KG1 (cell line): ENCODE results near the gene SLC16A10.
A peak's percentile ranks its signal among the peaks of the same experiment; 100 is the strongest.
"Not testable (repeated sequence)": the region's sequence is repeated elsewhere in the genome, so short reads cannot be mapped to it uniquely, and the experiment has no call there.

Experiments
- DNase-seq: peaks from one replicate; lab custom pipeline; 2025; lab: John Stamatoyannopoulos, UW

The SLC16A10 gene

DNA sequence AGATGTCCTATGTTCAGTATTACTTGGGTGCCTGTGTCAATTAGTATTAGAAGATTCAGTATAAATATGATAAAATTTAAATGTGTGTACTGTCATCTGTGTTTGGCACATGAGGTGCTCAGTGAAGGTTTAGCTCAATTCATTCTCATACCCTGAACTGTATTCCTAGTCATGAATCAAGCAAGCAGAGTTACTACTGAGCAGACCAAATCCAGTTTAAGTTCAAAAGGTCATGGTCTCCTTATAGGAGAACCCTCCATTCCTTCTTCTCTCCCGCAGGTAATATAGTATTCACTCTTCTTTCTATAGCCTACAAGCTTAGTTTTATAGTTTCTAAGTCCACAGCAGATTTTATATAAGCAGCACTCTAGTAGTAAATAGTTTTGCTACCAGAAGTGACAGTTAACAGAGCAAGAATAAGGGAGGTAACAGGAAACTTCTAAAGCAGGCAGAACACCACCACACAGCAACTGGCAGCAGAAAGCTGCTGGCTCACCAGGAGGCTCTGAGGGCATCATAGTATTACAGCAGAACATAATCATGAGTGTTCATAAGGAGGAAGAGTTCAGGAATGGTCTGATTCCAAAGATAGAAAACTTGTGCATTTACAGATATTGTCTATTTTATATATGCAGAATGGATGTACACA, 133.2 kb downstream of the SLC16A10 start:
- no peak for DNase-seq

DNA sequence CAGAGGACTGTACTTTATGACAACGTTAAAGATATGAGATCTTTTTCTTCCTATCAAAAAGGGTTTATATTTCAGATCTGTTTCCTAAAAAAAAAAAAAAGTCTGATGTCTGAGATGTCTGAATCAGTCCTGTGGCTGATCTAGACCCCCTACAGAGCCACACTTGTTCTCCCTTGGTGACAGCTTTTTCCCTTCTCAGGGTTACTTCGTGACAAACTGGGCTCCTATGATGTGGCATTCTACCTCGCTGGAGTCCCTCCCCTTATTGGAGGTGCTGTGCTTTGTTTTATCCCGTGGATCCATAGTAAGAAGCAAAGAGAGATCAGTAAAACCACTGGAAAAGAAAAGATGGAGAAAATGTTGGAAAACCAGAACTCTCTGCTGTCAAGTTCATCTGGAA, 134.5 kb downstream of the SLC16A10 start:
- DNase-seq: no peak

DNA sequence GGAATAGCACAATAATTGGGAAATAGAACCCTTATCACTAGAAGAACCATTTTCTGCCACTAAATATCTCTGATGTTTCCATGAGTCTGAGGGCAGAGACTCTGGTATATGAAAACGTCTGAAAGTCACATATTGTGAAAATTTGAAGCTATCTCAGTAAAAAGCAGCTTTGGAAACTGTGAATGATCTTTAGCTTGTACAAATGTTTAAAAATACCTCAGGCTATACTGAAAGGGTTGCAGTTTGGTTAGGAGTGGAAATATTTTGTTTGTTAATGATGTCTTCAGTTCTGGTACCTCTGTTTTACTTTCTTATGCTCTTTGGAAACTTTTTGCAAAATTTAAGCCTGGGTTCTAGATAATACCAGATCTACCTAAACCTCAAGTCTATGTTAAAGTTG, 135.0 kb downstream of the SLC16A10 start:
- no peak for DNase-seq

DNA sequence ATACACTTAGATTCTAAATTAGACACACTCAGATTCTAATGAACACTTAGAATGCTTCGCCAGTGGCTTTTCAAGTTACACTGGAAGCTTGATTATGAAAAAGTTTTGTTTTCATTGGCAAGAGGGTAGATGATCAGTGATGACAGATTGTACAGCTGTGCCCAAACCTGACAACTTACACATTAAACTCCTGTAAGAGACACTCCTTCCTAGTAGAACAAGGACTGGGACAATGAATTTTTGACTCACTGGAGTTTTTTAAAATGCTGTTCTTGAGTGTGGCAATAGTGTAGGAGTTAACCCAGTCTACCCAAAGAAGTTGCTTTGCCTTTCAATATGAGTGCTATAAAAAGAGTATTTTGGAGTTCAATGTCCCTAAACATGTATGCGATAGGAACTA, 140.8 kb downstream of the SLC16A10 start:
- DNase-seq: no peak

DNA sequence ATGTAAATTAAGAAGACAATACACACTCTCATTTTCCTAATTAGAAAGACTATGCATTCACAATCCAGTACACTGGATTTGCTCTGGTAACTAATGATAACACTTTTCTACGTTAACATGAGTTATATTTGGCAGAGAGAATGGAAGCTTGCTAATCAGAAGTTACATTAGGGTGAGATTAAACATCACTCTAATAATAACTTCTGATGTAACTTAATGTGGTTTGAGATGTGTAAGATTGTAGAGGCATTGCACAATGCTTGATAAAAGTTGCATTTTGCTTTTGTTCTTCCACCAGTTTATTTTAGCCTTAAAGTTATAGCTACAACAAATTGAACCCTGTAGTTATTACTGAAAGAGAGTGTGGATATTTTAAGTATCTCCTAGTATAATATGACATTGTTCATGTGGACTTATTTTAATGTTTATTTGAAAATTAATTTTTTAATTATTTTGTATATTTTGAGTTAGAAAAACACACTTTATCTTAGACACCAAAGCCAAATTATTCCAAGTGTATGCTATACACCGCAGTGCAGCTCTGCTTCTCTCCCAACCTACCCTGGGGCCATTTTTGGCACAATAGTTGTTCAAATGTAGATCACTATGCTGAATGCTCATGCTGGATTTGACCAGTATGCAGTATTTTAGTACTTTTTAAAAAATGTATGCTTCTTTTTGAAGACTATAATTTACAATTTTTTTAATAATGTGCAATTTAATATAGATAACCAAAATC, 143.2 kb downstream of the SLC16A10 start:
- DNase-seq: no peak

DNA sequence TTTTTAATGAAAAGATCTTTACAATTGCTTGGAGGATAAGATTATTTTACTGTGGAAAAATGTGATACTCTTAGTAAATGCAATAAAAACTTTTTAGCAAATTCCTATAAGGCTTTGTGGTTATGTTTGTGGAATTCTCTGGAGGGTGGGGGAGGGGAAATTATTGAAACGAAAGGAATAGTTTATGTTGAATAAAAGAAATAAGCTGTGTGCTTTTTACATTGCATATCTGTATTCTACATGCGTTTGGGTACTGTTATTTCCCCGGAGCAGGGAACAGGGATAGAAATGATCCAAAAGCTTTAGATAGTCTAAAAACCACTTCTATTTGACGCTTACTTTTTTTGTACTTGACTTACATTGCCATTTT, 143.8 kb downstream of the SLC16A10 start:
- no peak for DNase-seq

DNA sequence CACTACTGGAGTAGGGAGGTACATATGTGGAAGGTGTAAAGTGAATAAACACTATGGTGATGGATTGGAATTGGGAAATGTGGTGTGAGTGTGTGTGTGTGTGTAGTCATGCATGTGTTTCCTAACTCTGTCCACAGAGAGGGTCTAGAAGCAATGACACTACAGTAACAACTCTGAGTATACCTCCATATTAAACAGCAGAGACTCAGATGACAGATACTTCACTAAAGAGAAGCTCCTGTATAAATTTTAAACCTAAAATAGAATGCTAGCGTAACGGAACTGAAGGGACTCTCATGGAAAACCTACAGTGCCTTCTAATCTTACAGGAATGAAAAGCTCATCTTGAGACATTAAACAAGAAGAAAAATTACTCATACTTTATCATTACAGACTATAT, 150.5 kb downstream of the SLC16A10 start:
- no peak for DNase-seq

DNA sequence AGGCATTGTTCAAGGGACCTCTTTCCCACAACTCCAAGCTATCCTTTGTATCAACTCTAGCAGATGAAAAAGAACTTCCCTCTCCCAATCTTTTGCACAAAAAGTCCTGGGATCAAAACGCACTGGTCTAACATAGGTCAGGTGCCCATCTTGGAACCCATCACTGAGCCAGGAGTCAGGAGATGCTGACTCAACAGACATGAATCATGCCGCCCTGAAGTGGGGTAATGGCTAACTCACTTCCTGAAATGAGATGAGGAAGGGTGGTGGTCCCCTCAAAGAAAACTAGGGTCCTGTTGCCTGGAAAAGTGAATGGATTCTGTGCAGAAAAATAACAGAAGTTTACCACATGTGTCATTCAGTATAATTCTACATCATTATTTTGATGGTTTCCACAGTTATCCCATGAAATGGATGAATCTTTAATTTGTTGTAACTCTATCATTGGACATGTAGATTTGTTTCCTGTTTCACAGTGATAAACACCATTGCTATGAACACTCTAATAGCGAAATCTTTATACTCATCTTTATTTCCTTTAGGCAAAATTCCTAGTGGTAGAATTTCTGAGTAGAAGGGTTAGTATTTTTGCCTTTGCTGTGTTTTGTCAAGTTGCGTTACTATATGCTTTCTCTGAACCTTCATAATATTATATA, 151.3 kb downstream of the SLC16A10 start:
- no peak for DNase-seq

DNA sequence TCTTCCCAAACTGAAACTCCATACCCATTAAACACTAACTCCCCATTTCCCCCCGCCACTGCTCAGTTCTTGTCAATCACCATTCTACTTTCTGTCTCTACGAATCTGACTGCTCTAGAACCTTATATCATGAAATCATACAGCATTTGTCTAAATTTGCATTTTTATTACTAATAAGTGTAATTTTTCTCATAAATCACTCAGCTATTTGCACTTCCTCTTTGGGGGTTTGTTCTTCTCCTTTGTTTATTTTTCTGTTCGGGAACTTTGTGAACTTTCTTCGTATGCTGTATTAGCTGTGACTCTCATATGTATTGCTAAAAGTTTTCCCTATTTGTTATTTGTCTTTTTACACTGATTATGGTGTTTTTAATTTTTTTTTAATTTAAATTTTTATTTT, 152.2 kb downstream of the SLC16A10 start:
- DNase-seq: no peak

DNA sequence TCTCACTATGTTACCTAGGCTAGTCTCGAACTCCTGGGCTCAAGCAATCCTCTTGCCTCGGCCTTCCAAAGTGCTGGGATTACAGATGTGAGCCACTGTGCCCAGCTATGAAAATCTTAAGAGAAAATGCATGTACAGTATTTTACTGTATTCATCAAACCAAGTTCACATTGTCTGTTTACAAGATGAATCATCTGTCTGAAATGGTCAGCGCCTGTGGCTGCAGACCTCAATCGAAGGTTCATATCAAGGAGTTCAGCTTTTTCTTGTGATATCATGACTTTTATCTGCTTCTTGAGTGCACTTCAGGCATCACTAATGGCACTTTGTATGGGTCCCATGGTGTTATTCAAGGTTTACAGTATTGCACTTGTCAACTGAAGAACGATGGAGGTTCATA, 155.1 kb downstream of the SLC16A10 start:
- DNase-seq: no peak

DNA sequence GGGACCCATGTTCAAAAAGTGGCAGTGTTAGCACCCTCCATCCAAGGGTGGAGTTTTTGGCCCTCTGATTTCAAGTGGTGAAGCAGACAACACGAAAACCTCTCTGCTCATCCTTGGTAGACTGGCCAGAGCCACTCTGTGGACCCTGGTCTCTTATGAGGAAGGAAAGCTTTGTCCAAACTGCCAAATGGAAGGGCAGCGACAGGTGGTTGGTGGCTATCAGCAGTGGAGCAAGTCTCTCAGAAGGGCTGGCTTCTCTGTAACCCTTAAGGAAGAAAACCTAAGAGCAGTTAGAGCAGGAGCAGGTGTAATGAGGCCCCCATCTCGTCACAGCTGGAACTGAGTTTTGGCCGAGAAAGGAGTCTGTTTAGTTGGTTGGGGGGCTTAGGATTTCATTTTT, 155.8 kb downstream of the SLC16A10 start:
- DNase-seq: no peak

DNA sequence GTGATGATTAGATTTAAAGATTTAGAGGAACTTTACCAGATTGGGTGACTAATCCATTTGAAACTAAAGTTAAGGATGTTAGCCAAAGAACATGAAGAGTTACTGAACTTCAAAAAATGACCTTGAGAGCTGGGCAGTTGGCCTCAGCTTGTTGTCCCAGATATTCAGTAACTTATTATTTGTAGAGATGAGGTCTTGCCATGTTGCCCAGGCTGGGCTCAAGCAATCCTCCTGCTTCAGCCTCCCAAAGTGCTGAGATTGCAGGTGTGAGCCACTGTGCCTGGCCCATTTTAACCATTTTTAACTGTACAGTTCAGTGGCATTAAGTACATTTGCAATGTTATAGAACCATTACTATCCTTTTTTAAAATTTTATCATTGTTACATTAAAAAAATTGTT, 161.5 kb downstream of the SLC16A10 start:
- no peak for DNase-seq

DNA sequence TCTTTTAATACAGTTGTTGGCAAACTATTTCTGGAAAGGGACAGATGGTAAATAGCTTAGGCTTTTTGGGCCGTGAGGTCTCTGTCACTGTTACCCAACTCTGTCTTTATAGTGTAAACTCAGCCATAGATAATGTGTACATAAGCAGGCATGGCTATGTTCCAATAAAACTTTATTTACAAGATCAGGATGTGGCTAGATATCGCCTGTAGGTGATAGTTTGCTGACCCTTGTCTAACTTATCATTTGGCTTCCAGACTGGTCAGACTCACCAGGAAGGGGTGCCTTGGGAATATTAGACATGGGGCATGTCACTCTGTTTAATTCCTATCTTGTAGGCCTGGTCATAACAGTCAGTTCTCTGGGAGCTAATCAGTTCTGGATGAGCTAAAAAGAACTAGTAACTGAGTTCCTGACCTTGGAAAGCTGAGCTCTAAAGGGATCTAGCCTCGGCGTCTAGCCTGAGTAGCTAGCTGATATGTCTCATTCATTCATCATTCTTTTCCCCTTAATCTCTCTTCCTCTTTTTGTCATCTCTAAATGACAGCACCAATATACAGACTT, 163.6 kb downstream of the SLC16A10 start:
- DNase-seq: no peak

DNA sequence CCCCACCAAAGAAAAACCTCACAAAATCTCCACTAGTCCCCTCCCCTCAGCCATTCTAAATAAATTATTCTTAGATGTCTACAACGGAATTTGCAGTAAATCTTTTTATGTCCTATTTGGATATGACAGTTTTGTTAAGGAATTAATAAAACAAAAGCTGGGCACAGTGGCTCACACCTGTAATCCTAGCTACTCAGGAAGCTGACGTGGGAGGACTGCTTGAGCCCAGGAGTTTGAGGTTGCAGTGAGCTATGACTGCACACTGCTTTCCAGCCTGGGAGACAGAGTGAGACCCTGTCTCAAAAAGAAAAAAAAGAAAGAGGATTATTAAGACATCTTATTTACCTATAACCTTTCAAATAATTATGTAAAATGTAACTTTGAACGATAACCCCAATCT, 165.4 kb downstream of the SLC16A10 start:
- DNase-seq: no peak

DNA sequence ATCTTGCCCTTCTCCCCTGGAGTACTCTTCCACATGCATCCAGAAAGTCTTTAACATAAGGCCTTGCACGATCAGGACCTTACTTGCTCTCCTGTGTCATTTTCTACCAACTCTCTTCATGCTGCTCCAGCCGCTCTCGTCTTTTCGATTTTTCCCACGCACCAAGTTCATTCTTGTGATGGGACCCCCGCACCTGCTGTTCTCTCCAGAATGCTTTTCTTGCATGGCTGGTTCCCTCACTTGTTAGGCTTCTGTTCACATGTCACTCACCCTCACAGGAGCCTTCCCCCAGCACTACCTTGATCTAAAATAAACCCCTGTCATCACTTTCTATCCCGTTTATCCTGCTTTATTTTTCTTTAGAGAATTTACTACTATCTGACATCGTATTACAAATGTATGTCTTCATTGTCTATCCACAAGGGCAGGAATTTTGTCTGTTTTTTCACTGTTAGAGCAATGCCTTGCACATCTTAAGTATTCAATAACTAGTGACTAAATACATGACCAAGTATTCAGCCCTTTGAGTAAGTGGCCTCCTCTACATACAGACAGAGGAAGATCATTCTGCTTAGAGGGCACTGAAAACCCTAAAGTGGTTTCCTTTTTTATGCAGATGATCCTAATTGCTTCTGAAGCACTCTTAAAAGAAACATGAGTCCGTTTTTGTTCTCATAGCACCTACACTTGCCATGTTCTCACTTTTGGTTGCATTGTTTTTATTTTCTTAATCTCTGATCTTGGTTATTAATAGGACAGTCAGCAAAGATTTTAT, 166.9 kb downstream of the SLC16A10 start:
- DNase-seq: no peak

DNA sequence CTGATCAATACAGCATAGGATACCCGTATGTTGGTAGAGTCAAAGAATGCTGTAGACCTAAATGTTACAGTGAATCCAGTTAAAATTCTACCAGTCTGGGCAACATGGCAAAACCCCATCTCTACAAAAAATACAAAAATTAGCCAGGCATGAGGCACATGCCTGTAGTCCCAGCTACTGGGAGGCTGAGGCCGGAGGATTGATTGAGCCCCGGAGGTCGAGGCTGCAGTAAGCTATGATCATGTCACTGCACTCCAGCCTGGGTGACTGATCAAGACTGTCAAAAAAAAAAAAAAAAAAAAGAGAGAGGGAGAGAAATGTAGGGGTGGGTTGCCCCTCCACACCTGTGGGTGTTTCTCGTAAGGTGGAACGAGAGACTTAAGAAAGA, 167.5 kb downstream of the SLC16A10 start:
- DNase-seq: no peak

DNA sequence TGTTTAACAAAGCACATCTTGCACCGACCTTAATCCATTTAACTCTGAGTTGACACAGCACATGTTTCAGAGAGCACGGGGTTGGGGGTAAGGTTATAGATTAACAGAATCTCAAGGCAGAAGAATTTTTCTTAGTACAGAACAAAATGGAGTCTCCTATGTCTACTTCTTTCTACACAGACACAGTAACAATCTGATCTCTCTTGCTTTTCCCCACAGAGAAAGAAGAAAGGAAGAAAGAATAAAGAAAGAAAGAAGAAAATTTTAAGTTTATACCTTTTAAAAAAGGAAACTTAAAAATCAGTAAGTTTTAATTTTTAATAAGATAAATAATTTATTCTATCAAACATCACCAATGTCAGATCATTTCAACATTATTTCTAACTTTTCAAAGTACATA, 168.5 kb downstream of the SLC16A10 start:
- DNase-seq: not testable (repeated sequence)

DNA sequence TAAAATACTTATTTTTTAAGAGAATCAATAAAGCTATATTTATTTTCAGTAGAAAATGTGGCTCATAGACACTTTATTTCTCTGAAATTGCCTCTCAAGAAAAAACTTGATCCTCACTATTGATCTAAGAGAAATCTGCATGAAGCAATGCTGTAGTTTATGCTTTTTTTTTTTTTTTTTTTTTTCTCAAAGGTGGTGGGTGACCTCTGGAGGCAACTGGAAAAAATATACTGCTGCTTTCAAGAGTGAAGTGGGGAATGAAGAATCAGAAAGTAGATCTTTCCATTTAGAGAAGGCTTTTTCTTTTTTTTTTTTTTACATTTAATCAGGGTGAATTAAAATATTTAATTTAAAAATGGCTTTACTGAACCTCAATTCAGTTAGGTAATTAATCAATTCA, 169.3 kb downstream of the SLC16A10 start:
- no peak for DNase-seq

DNA sequence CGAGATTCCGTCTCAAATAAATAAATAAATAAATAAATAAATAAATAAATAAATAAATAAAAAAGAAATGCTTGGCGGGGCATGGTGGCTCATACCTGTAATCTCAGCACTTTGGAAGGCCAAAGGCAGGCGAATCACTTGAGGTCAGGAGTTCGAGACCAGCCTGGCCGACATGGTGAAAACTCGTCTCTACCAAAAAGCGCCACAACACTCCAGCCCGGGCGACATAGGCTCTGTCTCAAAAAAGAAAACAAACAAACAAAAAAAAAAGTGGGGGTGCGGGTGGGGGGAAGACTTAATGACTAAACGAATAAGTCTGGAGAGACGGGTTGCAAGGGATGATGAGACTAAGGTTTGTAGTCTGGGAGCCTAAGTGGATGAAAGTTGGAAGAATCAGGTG, 170.7 kb downstream of the SLC16A10 start:
- DNase-seq: no peak

DNA sequence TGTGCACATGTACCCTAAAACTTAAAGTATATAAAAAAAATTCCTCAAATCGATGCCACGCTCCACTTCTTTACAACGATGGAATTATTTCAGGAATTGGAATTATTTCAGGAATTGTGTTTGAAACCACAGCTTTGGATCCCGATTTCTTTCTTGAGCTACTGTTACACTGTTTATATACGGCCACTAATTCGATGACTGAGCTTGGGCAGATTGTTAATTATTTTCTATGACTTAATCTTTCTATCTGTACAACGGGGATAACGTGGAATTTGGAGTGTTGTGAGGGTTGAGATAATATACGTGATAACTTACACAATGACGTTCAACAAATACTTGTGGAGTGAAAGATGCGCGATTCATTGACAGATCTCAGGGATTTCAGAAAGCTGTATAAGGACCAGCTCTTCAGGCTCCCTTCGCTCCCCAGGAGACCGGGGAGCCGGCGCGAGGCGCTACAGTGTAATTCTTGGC, 171.3 kb downstream of the SLC16A10 start:
- no peak for DNase-seq

DNA sequence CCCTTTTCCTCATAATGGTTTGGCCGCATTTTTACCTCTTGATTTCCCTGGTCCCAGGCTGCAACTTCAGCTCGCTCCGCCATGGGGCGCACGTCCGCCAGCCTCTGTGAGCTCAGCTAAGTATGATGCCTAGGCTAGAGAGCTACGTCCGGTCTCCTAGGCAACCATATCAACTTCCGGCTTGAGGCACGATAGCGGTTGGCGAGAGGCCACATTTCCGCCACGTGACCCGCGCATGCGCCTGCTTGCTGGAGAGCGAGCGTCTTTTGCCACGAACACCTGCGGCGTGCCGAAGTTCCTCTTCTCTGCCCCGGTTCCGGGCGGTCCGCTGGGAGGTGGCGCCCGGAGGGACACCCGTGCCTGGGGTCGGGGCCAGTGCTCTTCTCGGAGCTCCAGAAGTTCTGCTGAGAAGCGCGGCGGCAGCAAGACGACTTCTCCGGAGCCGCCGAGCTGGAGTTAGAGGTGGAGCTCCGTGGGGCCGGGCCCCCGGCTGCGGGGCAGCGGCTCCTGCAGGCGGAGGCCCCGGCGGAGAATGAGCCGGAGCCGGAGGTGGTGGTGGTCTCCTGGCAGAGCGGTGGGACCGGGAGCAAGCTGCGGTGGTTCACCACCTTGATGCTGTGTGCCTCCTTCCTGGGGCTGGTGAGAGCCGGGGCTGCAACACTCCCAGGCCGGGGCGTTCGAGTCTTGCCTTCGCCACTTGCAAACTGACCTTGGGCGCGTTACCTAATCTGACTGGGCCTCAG, 172.0 kb downstream of the SLC16A10 start:
- peak; percentile 96 for DNase-seq
